Mucosa of stomach (tissue), 1 donor: Measurements from ENCODE around the gene SASH3.

Experiments
- H3K27me3 ChIP-seq: one replicate; pipeline ENCODE4 v1.7.0; 2013; ENCODE audit warnings: mild to moderate bottlenecking, low read length; ENCODE audit not compliant: control insufficient read depth, insufficient read depth
- H3K36me3 ChIP-seq: one replicate; pipeline ENCODE4 v1.7.0; 2013; ENCODE audit warnings: low read length; ENCODE audit not compliant: control insufficient read depth, insufficient read depth
- H3K4me1 ChIP-seq: one replicate; pipeline ENCODE4 v1.7.0; 2013; ENCODE audit warnings: mild to moderate bottlenecking, low read length; ENCODE audit not compliant: control insufficient read depth, insufficient read depth
- H3K4me3 ChIP-seq: one replicate; pipeline ENCODE4 v1.7.0; 2013; ENCODE audit warnings: low read length
- H3K9ac ChIP-seq: one replicate; pipeline ENCODE4 v1.7.0; 2013; ENCODE audit warnings: mild to moderate bottlenecking, low read length, moderate library complexity
- H3K9me3 ChIP-seq: one replicate; pipeline ENCODE4 v1.7.0; 2013; ENCODE audit warnings: mild to moderate bottlenecking, low read length, moderate library complexity; ENCODE audit not compliant: control insufficient read depth
- donor health status: Pancreatic carcinoma.

The SASH3 gene

GRCh38 chrX:129833153-129833990 lies 53.6 kb downstream of the SASH3 start:
- H3K9ac ChIP-seq, result no peak overlapping the region
- no peaks in the 10 kb centered on the region for H3K9me3 ChIP-seq
- H3K4me3 ChIP-seq, result no peak overlapping the region
- no peaks in the 10 kb centered on the region for H3K36me3 ChIP-seq
- no peaks in the 10 kb centered on the region for H3K4me1 ChIP-seq
- no peaks in the 10 kb centered on the region for H3K27me3 ChIP-seq

- peaks cover 9% of the 10 kb centered on the region for H3K4me1 ChIP-seq
- H3K27me3 ChIP-seq, result no peaks in the 10 kb centered on the region
- no peaks in the 10 kb centered on the region for H3K9me3 ChIP-seq
- no peaks in the 10 kb centered on the region for H3K36me3 ChIP-seq
- no peak overlapping the region for H3K9ac ChIP-seq
- H3K4me3 ChIP-seq, result no peak overlapping the region
Observed at GRCh38 chrX:129836827-129837226, 57.1 kb downstream of the SASH3 start.

DNA sequence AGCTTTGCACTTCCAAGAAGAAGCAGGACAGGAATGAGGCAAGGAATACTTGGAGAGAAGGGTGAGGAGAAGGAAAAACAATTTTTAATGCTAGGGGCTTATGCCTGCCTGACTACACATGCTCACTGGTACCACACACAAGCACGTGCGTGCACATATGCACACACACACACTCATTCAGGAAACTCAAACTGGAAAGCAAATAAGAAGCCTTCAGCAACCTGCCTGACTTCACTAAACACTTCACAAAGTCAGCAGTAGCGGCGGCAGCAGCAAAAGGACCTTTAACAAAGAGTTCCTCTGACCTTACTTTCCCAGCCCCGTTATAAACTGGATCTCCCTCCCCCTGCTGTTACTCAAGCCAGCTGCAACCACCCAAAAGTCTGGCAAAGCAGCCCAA lies 60.6 kb downstream of the SASH3 start:
- Histone ChIP-seq H3K27me3 (no peaks in the 10 kb centered on the region), H3K4me3 (no peak overlapping the region), H3K36me3 (no peaks in the 10 kb centered on the region), H3K9ac (no peak overlapping the region), H3K4me1 (peaks cover 11% of the 10 kb centered on the region), H3K9me3 (no peaks in the 10 kb centered on the region)

- peak overlapping the region; percentile 73 for H3K9ac ChIP-seq
- no peaks in the 10 kb centered on the region for H3K36me3 ChIP-seq
- H3K9me3 ChIP-seq, result no peaks in the 10 kb centered on the region
- no peaks in the 10 kb centered on the region for H3K27me3 ChIP-seq
- peak overlapping the region; percentile 77 for H3K4me3 ChIP-seq
- H3K4me1 ChIP-seq, result peaks cover 11% of the 10 kb centered on the region
Observed at GRCh38 chrX:129842510-129843208, 62.9 kb downstream of the SASH3 start.

DNA sequence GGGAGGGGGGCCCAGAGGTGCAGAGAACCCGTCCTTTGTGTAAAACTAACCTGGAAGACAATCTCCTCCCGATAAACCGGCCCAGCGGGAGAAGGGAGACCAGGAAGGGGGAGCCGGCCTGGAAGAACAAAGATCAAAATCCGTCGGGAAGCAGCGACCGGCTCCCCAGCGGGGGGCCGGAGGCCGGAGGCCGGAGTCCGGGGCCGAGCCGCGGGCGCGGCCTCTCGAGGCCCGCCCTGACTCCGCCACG lies 63.4 kb downstream of the SASH3 start:
- H3K9ac ChIP-seq, result peak overlapping the region; percentile 73
- H3K36me3 ChIP-seq, result no peaks in the 10 kb centered on the region
- peak overlapping the region; percentile 77 for H3K4me3 ChIP-seq

GRCh38 chrX:129843459-129844306 lies 63.9 kb downstream of the SASH3 start, which contains the start of gene ZDHHC9:
Gene ZDHHC9, minus strand, starts transcription at chrX:129843886. Its CDS starts 1,941 bp downstream, at chrX:129841945.
- H3K9ac ChIP-seq, result peak within 1 kb of the TSS; percentile 73

More for the DNA sequence above, 63.4 kb downstream of the SASH3 start:
- H3K4me1 ChIP-seq, result peaks cover 11% of the 10 kb centered on the region
- no peaks in the 10 kb centered on the region for H3K27me3 ChIP-seq
- H3K9me3 ChIP-seq, result no peaks in the 10 kb centered on the region

More at GRCh38 chrX:129843459-129844306, 63.9 kb downstream of the SASH3 start, which contains the start of gene ZDHHC9:
- no peaks in the 10 kb centered on the region for H3K27me3 ChIP-seq
- H3K4me1 ChIP-seq, result peaks cover 11% of the 10 kb centered on the region
- H3K9me3 ChIP-seq, result no peaks in the 10 kb centered on the region
- no peaks in the 10 kb centered on the region for H3K36me3 ChIP-seq
- H3K4me3 ChIP-seq, result peak within 1 kb of the TSS; percentile 77
